Activated T-cell treated with anti-CD3 and anti-CD28 coated beads for 48 hours (primary cell): ENCODE data around the gene PIEZO2.
"Not testable (repeated sequence)": the region's sequence is repeated elsewhere in the genome, so short reads cannot be mapped to it uniquely, and the experiment has no call there.

Experiments
- DNase-seq: peaks from one replicate; pipeline ENCODE4 v3.0.0-alpha.2; 2020; ENCODE audit warnings: low read depth

Gene PIEZO2

DNA sequence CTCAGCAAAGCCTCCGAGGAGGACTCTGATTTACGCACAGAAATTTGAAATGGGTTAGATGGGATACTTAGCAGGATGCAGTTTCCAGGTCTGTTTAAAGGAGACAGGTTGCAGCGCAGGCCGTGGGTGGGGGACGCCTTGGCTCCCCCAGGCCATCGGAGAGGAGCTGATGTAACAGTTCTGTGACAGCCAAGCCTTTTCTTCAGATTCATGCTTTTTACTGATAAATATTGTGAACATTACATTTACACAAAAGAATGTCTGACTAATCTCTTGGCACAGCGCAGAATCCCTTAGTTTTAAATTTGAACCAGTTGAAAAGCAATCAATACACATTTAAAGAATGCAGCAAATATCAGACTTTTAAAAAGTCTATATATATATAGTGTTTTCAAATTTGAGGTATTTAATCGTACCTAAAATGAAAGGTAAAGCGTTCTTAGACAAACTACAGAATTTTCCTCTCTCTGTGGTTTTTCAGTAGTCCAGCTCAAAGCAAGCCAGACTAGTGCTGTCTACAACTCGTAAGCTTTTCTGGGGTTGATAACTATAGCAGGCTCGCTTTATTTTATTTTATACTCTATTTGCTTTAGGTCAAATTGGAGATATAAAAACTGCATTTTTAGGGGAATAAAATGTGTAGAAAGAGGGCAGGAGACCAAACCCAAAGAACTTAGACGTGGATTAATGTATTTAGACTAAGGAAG lies 221.9 kb downstream of the PIEZO2 start:
- no peak for DNase-seq

GRCh38 chr18:10926621-10927161 lies 222.7 kb downstream of the PIEZO2 start:
- DNase-seq = no peak

GRCh38 chr18:10924290-10924689 lies 225.1 kb downstream of the PIEZO2 start:
- no peak for DNase-seq

DNA sequence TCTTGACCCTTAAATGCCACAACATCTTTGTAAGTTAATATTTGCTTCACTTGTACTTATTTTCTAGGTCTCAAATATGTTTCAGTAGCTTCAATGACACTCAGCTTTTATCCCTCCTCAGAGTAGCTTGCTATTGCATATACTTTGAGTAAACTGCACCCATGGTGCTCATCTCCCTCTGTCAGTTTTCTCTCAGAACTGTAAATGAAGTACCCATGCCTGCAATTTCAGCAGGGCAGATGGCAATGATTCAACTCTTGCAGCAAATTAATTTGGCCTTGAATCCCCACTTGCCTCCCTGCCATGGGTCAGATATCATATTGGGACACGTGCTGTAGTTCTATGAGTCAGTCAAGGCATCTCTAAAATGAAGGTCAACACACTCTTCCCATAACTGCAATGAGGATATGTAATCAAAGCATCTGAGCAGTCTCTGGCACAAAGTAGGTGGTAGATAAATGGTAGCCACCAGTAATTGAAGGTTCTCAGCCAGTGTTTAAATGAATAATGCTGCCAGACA lies 225.8 kb downstream of the PIEZO2 start:
- no peak for DNase-seq

DNA sequence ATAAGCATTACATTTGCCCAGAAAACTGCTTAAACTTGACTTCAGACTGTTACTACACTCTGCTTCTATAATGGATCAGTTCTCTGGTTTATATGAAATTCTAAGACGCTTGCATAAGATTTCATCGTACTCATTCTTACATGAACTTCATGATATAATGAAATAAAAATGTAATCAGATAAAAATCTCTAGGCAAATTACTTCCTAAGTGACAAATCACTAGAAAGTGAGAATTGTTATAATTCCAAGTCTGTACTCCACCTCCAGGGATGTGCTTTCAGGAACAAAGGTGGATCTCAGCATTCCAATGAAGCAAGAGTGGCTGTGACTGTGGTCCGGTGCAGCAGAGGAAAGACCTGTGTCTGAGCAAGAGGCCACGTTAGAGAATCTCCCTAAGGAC lies 226.2 kb downstream of the PIEZO2 start:
- DNase-seq = no peak

GRCh38 chr18:10922712-10923111 lies 226.7 kb downstream of the PIEZO2 start:
- not testable (repeated sequence) for DNase-seq

GRCh38 chr18:10920309-10920708 lies 229.1 kb downstream of the PIEZO2 start:
- not testable (repeated sequence) for DNase-seq

DNA sequence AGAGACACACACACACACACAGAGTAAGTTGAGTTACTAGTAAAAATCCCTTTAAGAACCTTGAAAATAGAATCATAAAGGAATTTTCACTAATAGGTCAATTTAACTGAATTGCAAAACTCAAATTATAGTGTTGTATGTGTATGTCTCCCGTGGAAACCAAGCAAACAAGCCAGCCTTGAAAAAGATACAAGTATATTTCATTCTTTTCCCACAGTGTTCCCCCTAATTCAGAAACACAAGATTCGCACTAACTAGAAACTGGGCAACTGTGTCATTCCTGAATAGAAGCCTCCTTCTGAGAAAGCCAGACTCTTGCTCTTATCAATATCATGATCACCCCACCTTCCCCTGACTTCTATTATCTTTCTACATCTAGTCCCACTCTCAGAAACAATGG lies 229.5 kb downstream of the PIEZO2 start:
- no peak for DNase-seq

DNA sequence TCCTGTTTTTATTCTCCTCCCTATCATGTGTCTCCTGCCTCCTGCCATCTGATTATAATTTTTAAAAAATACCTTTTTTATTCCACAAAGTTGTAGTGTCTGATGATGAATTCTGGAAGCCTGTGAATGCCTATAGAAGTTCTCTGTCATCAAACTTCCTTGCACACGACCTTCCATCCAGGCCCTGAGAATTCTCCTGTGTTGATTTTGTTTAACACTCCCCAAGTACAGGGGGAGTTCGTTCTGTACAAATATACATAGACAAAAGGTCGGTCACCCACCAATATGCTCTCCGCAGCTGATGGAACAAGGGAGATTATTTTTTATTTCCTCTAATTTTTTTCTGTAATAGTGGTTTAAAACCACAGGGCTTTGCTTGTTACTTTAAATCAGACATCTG lies 232.5 kb downstream of the PIEZO2 start:
- DNase-seq = no peak

- DNase-seq = no peak
These were observed 233.0 kb downstream of the PIEZO2 start for GRCh38 chr18:10916387-10916786.

GRCh38 chr18:10915748-10916147 lies 233.6 kb downstream of the PIEZO2 start:
- not testable (repeated sequence) for DNase-seq

DNA sequence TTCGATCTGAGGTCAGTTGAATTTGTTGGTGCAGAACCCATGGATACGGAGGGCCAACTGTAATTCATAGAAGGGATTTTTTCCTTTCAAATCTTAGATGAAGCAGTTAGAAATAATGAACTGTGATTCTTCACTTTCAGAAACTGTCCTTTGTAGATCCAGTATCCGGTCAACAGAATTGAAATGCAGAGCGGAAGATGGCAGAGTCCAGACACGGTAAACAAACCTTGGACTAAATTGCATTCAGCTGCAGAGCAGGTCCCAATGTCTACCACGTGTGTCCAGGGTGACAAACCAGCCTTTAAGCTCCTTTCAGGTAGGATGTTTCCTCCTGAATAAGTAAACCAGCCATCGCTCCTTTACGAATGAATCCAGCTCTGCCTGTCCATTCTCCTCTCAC lies 234.8 kb downstream of the PIEZO2 start:
- DNase-seq = not testable (repeated sequence)

DNA sequence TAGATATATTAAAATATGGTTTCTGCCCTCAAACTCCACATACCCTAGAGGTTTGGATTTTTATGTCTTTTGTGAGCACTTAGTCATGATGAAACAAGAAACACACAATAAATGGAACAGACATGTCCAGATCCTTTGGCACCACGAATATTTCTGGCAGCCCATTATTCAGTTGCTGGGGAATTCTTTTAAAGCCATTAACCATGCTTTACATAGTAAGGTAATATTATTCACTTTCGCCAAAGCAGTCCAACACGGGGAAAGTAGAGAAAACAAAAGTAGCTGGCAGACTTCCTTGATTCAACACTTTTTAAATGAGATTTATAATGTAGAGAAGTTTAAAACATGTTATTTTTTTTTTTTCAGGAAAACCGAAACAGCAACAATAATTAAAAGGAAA lies 235.4 kb downstream of the PIEZO2 start:
- DNase-seq = no peak

DNA sequence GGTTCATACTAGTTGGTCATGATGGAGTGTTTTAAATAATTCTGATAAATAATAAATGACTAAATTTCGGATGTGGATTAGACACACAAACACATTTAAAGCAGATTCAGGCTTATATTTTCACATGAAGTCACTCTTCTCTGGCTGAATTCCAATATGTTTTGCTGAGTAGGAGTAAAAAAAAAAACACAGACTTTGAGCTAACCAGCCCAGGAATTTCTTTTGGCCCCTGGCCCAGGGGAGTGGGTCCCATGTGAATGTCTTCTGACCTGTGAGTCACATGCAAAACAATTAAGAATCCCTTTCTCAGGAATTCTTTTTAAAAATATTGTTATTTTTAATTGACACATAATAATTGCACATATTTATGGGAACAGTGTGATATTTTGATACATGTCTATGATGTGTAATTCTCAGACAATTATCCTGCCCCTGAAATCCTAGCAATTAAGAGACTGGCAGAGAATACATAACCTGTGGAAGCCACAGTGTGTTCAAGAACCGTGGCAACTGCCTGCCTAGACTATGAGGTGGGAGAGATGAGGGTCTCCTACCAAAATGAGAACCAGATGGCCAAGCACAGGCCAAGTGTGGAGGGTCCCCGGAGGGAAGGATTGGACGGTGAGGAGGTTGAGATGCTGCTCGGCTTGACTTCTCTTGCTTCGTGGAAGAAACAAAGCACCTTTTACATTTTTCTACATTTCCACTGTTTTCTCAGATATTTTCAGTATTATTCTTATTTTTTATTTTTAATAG lies 236.4 kb downstream of the PIEZO2 start:
- DNase-seq = no peak

GRCh38 chr18:10909724-10910123 lies 239.6 kb downstream of the PIEZO2 start:
- DNase-seq = no peak

- no peak for DNase-seq
These were observed 240.6 kb downstream of the PIEZO2 start for GRCh38 chr18:10908760-10909159.

- no peak for DNase-seq
These were observed 241.6 kb downstream of the PIEZO2 start for GRCh38 chr18:10907749-10908148.

- no peak for DNase-seq
These were observed 248.0 kb downstream of the PIEZO2 start for GRCh38 chr18:10901329-10901728.

DNA sequence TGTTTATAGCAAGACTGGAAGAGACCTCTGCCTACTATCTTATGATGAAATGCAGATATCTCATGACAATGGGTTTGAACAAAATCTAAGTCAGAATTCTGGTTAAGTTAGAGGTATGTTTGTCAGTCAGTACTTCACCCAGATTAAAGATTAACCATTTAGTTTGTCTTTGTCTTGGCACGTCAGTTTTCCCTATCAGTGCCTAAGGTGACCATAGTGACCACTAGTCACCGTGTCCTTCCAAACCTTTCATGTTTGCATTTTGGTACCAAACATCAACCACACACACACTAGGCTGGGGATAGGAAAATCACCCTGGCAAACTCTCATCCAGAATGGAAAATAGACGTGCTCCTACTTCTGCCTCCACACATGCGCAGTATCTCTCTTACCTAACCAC lies 248.9 kb downstream of the PIEZO2 start:
- DNase-seq = no peak

- no peak for DNase-seq
These were observed 249.9 kb downstream of the PIEZO2 start for GRCh38 chr18:10899481-10899880.

- no peak for DNase-seq
These were observed 250.9 kb downstream of the PIEZO2 start for GRCh38 chr18:10898417-10898974.

GRCh38 chr18:10896851-10897250 lies 252.5 kb downstream of the PIEZO2 start:
- DNase-seq = no peak

DNA sequence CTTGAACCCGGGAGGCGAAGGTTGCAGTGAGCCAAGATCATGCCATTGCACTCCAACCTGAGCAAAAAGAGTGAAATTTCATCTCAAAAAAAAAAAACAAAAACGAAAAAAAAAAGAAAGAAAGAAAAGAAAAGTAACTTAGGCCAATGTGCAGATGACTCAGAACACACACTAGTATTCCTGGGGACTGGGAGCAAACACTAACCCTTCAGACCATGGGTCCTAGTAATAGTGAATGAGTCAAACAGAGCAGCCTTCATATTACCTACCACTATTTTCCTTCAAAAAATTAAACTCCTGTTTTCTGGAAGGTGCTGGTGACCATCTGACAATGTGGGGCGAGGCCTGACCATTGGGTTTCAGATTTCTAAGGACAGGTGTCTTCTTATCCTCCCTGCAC lies 253.4 kb downstream of the PIEZO2 start:
- DNase-seq = no peak
